Astrocyte (in vitro differentiated cells and primary cell): ENCODE results near the gene MADCAM1. TPM values are rescaled to one million over a fixed set of nuclear protein-coding genes. Genes with fewer than 3 reads are reported as not detected.

Experiments
- DNase-seq: peaks from one replicate; pipeline ENCODE4 v3.0.0-alpha.2; 2010; ENCODE audit warnings: low read depth
- FAIRE-seq: peaks from 2 replicates; lab custom pipeline; 2011; peaks lifted over from hg19 to GRCh38; lab: Jason Lieb, UNC
- H2AFZ ChIP-seq: 2 replicates; pipeline ENCODE4 v1.6.0; 2012; ENCODE audit warnings: low read depth, low read length, inconsistent platforms
- H3K27ac ChIP-seq: 2 replicates; pipeline ENCODE4 v1.5.1; 2011; ENCODE audit warnings: low read depth, low read length, inconsistent platforms
- H3K27me3 ChIP-seq: 2 replicates; pipeline ENCODE4 v1.6.0; 2011; ENCODE audit warnings: low read length, inconsistent platforms; ENCODE audit not compliant: insufficient read depth
- H3K36me3 ChIP-seq: 2 replicates; pipeline ENCODE4 v1.5.1; 2011; ENCODE audit warnings: low read length, inconsistent platforms; ENCODE audit not compliant: insufficient read depth
- H3K4me1 ChIP-seq: 2 replicates; pipeline ENCODE4 v1.5.1; 2011; ENCODE audit warnings: low read length, inconsistent platforms; ENCODE audit not compliant: insufficient read depth
- H3K4me2 ChIP-seq: 2 replicates; pipeline ENCODE4 v1.6.0; 2012; ENCODE audit warnings: low read length, inconsistent platforms
- H3K4me3 ChIP-seq: 2 replicates; pipeline ENCODE4 v1.5.1; 2011; ENCODE audit warnings: low read depth, mild to moderate bottlenecking, low read length, inconsistent platforms; ENCODE audit not compliant: insufficient read depth
- H3K79me2 ChIP-seq: 2 replicates; pipeline ENCODE4 v1.6.0; 2012; ENCODE audit warnings: mild to moderate bottlenecking, low read length, inconsistent platforms; ENCODE audit not compliant: insufficient read depth
- H3K9ac ChIP-seq: 2 replicates; pipeline ENCODE4 v1.6.0; 2012; ENCODE audit warnings: mild to moderate bottlenecking, low read length, inconsistent platforms
- H3K9me3 ChIP-seq: 2 replicates; pipeline ENCODE4 v1.5.1; 2012; ENCODE audit warnings: low read depth, mild to moderate bottlenecking, low read length, inconsistent platforms; ENCODE audit not compliant: insufficient read depth
- H4K20me1 ChIP-seq: 2 replicates; pipeline ENCODE4 v1.6.0; 2012; ENCODE audit warnings: low read length, inconsistent platforms; ENCODE audit not compliant: insufficient read depth
- H3K27ac Mint-ChIP-seq: one replicate; pipeline ENCODE4 v1.8.0; 2021; ENCODE audit warnings: mild to moderate bottlenecking, mixed read lengths; ENCODE audit not compliant: unreplicated experiment
- H3K27me3 Mint-ChIP-seq: one replicate; pipeline ENCODE4 v1.8.0; 2021; ENCODE audit warnings: low read depth, mixed read lengths; ENCODE audit not compliant: unreplicated experiment
- H3K36me3 Mint-ChIP-seq: one replicate; pipeline ENCODE4 v1.8.0; 2021; ENCODE audit warnings: low read depth, mixed read lengths; ENCODE audit not compliant: unreplicated experiment
- H3K4me1 Mint-ChIP-seq: one replicate; pipeline ENCODE4 v1.8.0; 2021; ENCODE audit warnings: low read depth, mixed read lengths; ENCODE audit not compliant: unreplicated experiment
- H3K4me3 Mint-ChIP-seq: one replicate; pipeline ENCODE4 v1.8.0; 2021; ENCODE audit warnings: mild to moderate bottlenecking, moderate library complexity, mixed read lengths; ENCODE audit not compliant: unreplicated experiment
- H3K9me3 Mint-ChIP-seq: one replicate; pipeline ENCODE4 v1.8.0; 2021; ENCODE audit warnings: mild to moderate bottlenecking, mixed read lengths; ENCODE audit not compliant: unreplicated experiment
- CTCF ChIP-seq: IDR thresholded peaks from 2 replicates; pipeline ENCODE4 v1.5.1; 2011; ENCODE audit warnings: low read depth, mild to moderate bottlenecking, inconsistent platforms, low read length, moderate library complexity; ENCODE audit not compliant: insufficient read depth
- EZH2 ChIP-seq: IDR thresholded peaks from 2 replicates; pipeline ENCODE4 v1.6.1; 2012; ENCODE audit warnings: mild to moderate bottlenecking, low read length, inconsistent platforms; ENCODE audit not compliant: insufficient read depth
- total RNA-seq: library from RNA; stranded (reverse); gene quantifications from 2 replicates; pipeline ENCODE4 v1.2.1, GENCODE V29; 2021

Gene MADCAM1
- total RNA-seq, 1 donor from 2014 or later = 0.57 TPM

- no peaks in the 10 kb centered on the region for H3K9me3 ChIP-seq
- Mint-ChIP-seq H3K27me3 (no peaks in the 10 kb centered on the region), H3K36me3 (peaks cover 2% of the 10 kb centered on the region), H3K27ac (peak overlapping the region; percentile 34), H3K4me3 (peak overlapping the region; percentile 82), H3K4me1 (peaks cover 7% of the 10 kb centered on the region), H3K9me3 (no peaks in the 10 kb centered on the region)
- TF ChIP-seq CTCF (no peak), EZH2 (no peak)
- no peaks in the 10 kb centered on the region for H3K27me3 ChIP-seq
- peak overlapping the region; percentile 95 for H3K4me2 ChIP-seq
- H3K36me3 ChIP-seq = no peaks in the 10 kb centered on the region
- no peaks in the 10 kb centered on the region for H4K20me1 ChIP-seq
- H3K27ac ChIP-seq = no peak overlapping the region
- H2AFZ ChIP-seq = peak overlapping the region; percentile 71
- no peaks in the 10 kb centered on the region for H3K79me2 ChIP-seq
- DNase-seq = peak; percentile 18
- H3K9ac ChIP-seq = peak overlapping the region; percentile 93
- H3K4me3 ChIP-seq = peak overlapping the region; percentile 79
- peaks cover 15% of the 10 kb centered on the region for H3K4me1 ChIP-seq
- FAIRE-seq = no peak
Observed at GRCh38 chr19:489418-490196, 6.7 kb upstream of the MADCAM1 start.

- Mint-ChIP-seq H3K4me3 (no peak overlapping the region), H3K27ac (no peak overlapping the region), H3K27me3 (peaks cover 8% of the 10 kb centered on the region), H3K4me1 (peaks cover 3% of the 10 kb centered on the region), H3K9me3 (no peaks in the 10 kb centered on the region), H3K36me3 (peaks cover 2% of the 10 kb centered on the region)
- no peaks in the 10 kb centered on the region for H3K9me3 ChIP-seq
- H2AFZ ChIP-seq = no peak overlapping the region
- H3K4me3 ChIP-seq = no peak overlapping the region
- H3K27ac ChIP-seq = no peak overlapping the region
- H4K20me1 ChIP-seq = no peaks in the 10 kb centered on the region
- no peak overlapping the region for H3K9ac ChIP-seq
- H3K79me2 ChIP-seq = no peaks in the 10 kb centered on the region
- H3K4me1 ChIP-seq = peaks cover 6% of the 10 kb centered on the region
- FAIRE-seq (no peak), DNase-seq (no peak)
- no peak overlapping the region for H3K4me2 ChIP-seq
- TF ChIP-seq EZH2 = no peak
- no peak for TF ChIP-seq CTCF
- no peaks in the 10 kb centered on the region for H3K27me3 ChIP-seq
- no peaks in the 10 kb centered on the region for H3K36me3 ChIP-seq
Observed at GRCh38 chr19:491146-491741, 5.0 kb upstream of the MADCAM1 start.
